Measurements from ENCODE around the gene PHLDA2. TPM values are rescaled to one million over a fixed set of nuclear protein-coding genes. Genes with fewer than 3 reads are reported as not detected.

The PHLDA2 gene
- total RNA-seq, 1 donor from 2014 or later, result 26.7 TPM

GRCh38 chr11:2930704-2931419 lies 1.6 kb upstream of the PHLDA2 start:
- Mint-ChIP-seq H3K9me3 (no peaks in the 10 kb centered on the region), H3K36me3 (ENCODE audit: low read depth) (peaks cover 3% of the 10 kb centered on the region), H3K27ac (peak overlapping the region; percentile 89), H3K4me1 (peaks cover 29% of the 10 kb centered on the region), H3K4me3 (peak overlapping the region; percentile 92), H3K27me3 (peaks cover 18% of the 10 kb centered on the region)
- DNase-seq, result peak; percentile 83
- intact Hi-C loops (cut with micrococcal nuclease), result loop anchor here (1.0 to 5.0 kb wide), 3 partner anchors 44 to 61 kb away; partner anchors contain the start of gene NAP1L4

GRCh38 chr11:2929950-2930703 lies 907 bp upstream of the PHLDA2 start:
- DNase-seq, result peak; percentile 82
- Mint-ChIP-seq H3K4me3 (peak overlapping the region; percentile 92), H3K9me3 (no peaks in the 10 kb centered on the region), H3K4me1 (peaks cover 29% of the 10 kb centered on the region), H3K27me3 (peaks cover 18% of the 10 kb centered on the region), H3K27ac (peak overlapping the region; percentile 92), H3K36me3 (ENCODE audit: low read depth) (peaks cover 3% of the 10 kb centered on the region)
- intact Hi-C loops (cut with micrococcal nuclease), result loop anchor here (1.0 to 5.0 kb wide), 4 partner anchors 32 to 62 kb away; partner anchors contain the start of gene NAP1L4

- Mint-ChIP-seq H3K9me3 (no peaks in the 10 kb centered on the region), H3K4me1 (peaks cover 29% of the 10 kb centered on the region), H3K27ac (peak overlapping the region; percentile 92), H3K27me3 (peaks cover 18% of the 10 kb centered on the region), H3K4me3 (peak overlapping the region; percentile 92), H3K36me3 (ENCODE audit: low read depth) (peaks cover 3% of the 10 kb centered on the region)
- intact Hi-C loops (cut with micrococcal nuclease), result loop anchor here (1.0 kb wide), 1 partner anchor 31 kb away; no protein-coding TSS in a partner anchor
- DNase-seq, result peak; percentile 86
Observed at GRCh38 chr11:2929531-2929949, 320 bp upstream of the PHLDA2 start.

- DNase-seq, result no peak
- intact Hi-C loops (cut with micrococcal nuclease), result no loop called here
Observed at GRCh38 chr11:2927851-2928604, 1.2 kb downstream of the PHLDA2 start.

GRCh38 chr11:2927121-2927800 lies 2.0 kb downstream of the PHLDA2 start:
- DNase-seq, result no peak
- intact Hi-C loops (cut with micrococcal nuclease), result no loop called here
- Mint-ChIP-seq H3K27me3 (peaks cover 18% of the 10 kb centered on the region), H3K4me1 (peaks cover 20% of the 10 kb centered on the region), H3K36me3 (ENCODE audit: low read depth) (peaks cover 3% of the 10 kb centered on the region), H3K27ac (no peak overlapping the region), H3K9me3 (no peaks in the 10 kb centered on the region), H3K4me3 (peak overlapping the region; percentile 92)

More at GRCh38 chr11:2927851-2928604, 1.2 kb downstream of the PHLDA2 start:
- Mint-ChIP-seq H3K9me3 (no peaks in the 10 kb centered on the region), H3K36me3 (ENCODE audit: low read depth) (peaks cover 3% of the 10 kb centered on the region), H3K4me3 (peak overlapping the region; percentile 92), H3K27ac (peak overlapping the region; percentile 70), H3K27me3 (peaks cover 18% of the 10 kb centered on the region), H3K4me1 (peaks cover 26% of the 10 kb centered on the region)

GRCh38 chr11:2926611-2927051 lies 2.6 kb downstream of the PHLDA2 start:
- Mint-ChIP-seq H3K4me3 (no peak overlapping the region), H3K27ac (no peak overlapping the region), H3K9me3 (no peaks in the 10 kb centered on the region), H3K36me3 (ENCODE audit: low read depth) (peaks cover 3% of the 10 kb centered on the region), H3K27me3 (peaks cover 18% of the 10 kb centered on the region), H3K4me1 (peaks cover 20% of the 10 kb centered on the region)
- no peak for DNase-seq
- intact Hi-C loops (cut with micrococcal nuclease), result no loop called here

- Mint-ChIP-seq H3K4me3 (no peak overlapping the region), H3K36me3 (ENCODE audit: low read depth) (peaks cover 3% of the 10 kb centered on the region), H3K9me3 (no peaks in the 10 kb centered on the region), H3K27me3 (peaks cover 18% of the 10 kb centered on the region), H3K27ac (no peak overlapping the region), H3K4me1 (peaks cover 14% of the 10 kb centered on the region)
- no peak for DNase-seq
- intact Hi-C loops (cut with micrococcal nuclease), result no loop called here
Observed at GRCh38 chr11:2924821-2925675, 4.2 kb downstream of the PHLDA2 start.

- peaks cover 3% of the 10 kb centered on the region for H3K36me3 Mint-ChIP-seq (ENCODE audit: low read depth)
- H3K9me3 Mint-ChIP-seq, result no peaks in the 10 kb centered on the region
- H3K4me3 Mint-ChIP-seq, result no peak overlapping the region
- peaks cover 16% of the 10 kb centered on the region for H3K27me3 Mint-ChIP-seq
- H3K27ac Mint-ChIP-seq, result no peak overlapping the region
- no peak for DNase-seq
- intact Hi-C loops (cut with micrococcal nuclease), result no loop called here
- H3K4me1 Mint-ChIP-seq, result peaks cover 12% of the 10 kb centered on the region
Observed at GRCh38 chr11:2924381-2924780, 4.8 kb downstream of the PHLDA2 start.

- Mint-ChIP-seq H3K36me3 (ENCODE audit: low read depth) (peaks cover 2% of the 10 kb centered on the region), H3K4me3 (no peak overlapping the region), H3K4me1 (peaks cover 9% of the 10 kb centered on the region), H3K27me3 (peaks cover 14% of the 10 kb centered on the region), H3K9me3 (no peaks in the 10 kb centered on the region), H3K27ac (no peak overlapping the region)
- no peak for DNase-seq
- intact Hi-C loops (cut with micrococcal nuclease), result no loop called here
Observed at GRCh38 chr11:2923446-2924375, 5.5 kb downstream of the PHLDA2 start.

GRCh38 chr11:2922655-2923054 lies 6.6 kb downstream of the PHLDA2 start:
- Mint-ChIP-seq H3K9me3 (no peaks in the 10 kb centered on the region), H3K36me3 (ENCODE audit: low read depth) (no peaks in the 10 kb centered on the region), H3K27me3 (peaks cover 8% of the 10 kb centered on the region), H3K27ac (no peak overlapping the region), H3K4me3 (no peak overlapping the region), H3K4me1 (peaks cover 2% of the 10 kb centered on the region)
- intact Hi-C loops (cut with micrococcal nuclease), result no loop called here
- no peak for DNase-seq

- H3K27ac Mint-ChIP-seq, result no peak overlapping the region
- intact Hi-C loops (cut with micrococcal nuclease), result no loop called here
- no peak for DNase-seq
- H3K4me1 Mint-ChIP-seq, result no peaks in the 10 kb centered on the region
- H3K36me3 Mint-ChIP-seq (ENCODE audit: low read depth), result no peaks in the 10 kb centered on the region
- H3K27me3 Mint-ChIP-seq, result peaks cover 4% of the 10 kb centered on the region
- no peak overlapping the region for H3K4me3 Mint-ChIP-seq
- H3K9me3 Mint-ChIP-seq, result no peaks in the 10 kb centered on the region
Observed at GRCh38 chr11:2921742-2922493, 7.3 kb downstream of the PHLDA2 start.
